HG03175 (cell line): ENCODE measurements around the gene MYBPH.

Experiments used
- ATAC-seq: cut with Tn5 transposase; IDR thresholded peaks from one replicate; pipeline ENCODE4 v1.9.1; 2021; ENCODE audit warnings: mild to moderate bottlenecking, moderate library complexity; ENCODE audit not compliant: unreplicated experiment

MYBPH gene

DNA sequence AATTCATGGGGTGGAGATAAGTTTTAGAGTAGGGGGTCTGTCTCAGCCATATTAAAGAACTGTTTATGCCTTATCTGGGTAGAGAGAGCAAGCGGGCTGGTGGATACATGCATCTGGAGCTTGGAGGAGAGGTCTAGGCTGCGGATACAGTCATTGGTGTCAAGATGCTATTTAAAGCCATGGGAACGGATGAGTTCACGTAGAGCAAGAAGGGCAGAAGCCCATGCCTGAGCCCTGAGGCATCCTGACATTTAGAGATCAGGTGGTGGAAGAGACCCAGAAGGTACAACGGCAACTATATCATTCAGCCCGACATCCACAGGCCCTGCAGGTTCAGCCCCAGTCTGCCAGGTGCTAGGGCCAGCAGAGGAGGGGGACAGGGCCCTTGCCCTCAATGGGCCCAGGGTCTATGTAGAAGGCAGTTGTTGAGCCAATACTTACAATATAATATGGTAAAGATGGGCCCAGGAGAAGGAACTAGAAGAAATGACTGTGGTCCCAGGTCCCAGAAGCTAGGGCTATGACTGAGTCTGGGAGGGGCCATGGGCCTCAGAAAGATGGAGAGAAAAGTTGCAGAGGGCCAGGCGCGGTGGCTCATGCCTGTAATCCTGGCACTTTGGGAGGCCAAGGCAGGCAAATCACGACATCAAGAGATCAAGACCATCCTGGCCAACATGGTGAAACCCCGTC, 26.0 kb upstream of the MYBPH start:
- ATAC-seq, result no peak

DNA sequence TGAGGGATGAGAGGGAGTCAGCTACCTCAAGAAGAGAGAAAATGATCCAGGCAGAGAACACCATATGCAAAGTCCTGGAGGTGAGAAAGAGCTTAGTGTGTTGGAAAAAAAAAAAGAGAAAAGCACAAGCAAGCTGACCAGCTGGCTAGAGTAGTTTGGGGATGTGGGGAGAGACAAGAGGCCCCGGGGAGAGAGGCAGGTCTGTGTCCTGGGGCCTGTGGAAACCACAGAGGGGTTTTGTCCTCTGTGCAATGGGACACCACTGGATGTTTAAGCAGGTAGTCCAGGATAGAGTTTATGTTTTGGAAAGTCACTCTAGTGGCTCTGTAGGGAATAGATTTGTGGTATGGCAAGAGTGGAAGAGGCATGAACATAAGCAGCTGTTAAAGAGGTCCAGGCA, 25.3 kb upstream of the MYBPH start:
- no peak for ATAC-seq

DNA sequence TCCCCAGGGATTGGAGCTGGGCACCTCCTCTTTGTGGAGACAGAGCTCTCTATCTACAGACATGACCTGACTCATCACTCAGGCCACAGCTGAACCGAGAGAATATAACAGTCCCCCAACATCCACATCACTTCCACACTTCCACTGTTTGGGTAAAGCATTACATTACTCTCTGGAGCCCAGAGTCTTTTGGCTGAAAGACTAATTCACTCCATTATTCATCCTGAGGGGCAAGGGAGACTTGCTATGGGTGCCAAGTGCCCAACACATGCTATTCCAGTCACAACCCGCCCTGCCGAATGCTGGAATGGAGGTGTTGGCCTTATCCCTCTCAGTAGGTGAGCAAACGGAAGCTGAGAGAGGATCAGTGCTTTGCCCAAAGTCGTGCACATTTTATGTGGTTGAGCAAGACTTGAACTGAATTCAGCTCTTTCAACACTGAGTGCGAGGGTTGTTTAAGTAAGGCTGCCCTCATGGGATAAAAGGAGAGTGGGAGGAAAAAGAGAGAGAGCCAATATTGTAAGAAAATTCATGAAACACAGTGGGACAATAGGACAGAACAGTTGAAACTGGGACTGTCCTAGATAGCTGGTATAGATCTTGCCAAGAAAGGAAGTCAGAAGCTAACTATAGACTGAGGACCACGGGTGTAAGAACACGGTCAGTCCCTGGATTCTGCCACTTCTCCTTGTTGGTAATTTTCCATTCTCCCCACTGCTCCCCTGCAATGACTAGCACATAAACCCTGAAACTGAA, 24.4 kb upstream of the MYBPH start:
- ATAC-seq, result no peak

DNA sequence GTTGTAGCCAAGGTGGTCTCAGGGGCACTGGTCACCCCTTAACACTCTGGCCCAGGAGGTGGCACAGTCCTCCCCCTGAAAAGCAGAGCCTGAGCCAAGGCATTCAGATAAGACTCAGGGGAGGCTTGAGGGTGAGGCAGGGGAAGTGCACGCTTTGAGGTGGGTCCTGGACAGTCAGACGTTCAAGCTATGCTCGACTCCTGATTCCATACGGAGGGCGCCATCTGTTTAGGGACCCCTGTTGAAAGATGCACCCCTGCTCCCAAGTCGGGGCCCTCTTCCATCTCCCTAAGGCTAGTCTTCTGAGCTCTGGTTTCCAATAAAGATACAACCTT, 23.8 kb upstream of the MYBPH start:
- no peak for ATAC-seq

DNA sequence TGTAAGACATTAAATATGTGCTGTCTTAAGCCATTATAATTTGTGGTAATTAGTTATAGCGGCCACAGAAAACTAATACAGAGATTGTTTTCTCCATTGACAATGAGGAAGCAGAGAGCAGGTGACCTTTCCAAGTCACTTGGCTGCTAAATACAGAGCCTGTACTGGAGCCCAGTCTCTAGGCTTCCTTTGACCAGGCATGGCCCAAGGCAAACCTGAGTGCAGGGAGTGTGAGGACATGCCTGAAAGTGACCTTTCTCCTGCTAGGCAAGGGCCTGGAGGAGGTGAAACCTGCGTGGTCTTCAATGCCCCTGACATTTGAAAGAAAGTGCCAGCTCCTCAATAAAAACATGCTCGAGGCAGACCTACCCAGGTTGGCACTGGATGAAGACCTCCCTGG, 23.4 kb upstream of the MYBPH start:
- ATAC-seq, result no peak

DNA sequence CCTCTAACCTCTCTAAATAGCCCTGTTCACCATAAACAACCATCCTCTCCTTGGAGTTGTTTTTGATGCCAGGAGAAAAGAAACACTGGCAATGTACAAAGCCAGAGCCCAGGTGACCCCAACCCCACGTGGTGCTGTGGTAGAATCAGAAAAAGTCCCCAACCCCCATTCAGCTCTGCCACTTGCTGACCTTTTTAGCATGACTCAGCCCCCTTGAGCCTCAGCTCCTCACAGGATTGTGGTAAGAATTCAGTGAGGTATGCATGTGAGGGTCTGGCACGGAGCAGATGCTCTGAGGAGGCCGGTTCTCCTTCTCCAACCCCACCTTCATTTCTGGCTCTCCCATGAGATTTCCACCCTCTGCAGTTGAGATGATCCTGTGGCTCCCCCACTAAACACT, 22.0 kb upstream of the MYBPH start:
- ATAC-seq, result no peak

DNA sequence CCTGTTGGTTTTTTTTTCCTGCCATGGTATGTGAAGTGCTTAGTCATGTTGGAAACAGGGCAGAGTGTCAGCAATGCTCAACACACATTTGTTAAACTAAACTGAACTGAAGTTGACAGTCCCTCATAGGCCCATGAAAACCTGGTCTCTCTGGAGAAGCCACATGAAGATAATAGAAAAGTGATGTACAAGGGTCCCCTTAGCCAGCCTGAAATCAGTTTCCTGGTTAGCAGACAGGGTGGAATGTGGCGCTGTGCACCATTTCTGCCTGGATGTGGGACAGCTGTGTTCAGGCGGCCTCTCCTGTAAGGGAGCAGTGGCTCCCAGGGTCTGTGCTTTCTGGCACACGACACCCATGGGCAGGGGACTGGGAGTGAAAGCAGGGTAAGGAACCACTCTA, 20.7 kb upstream of the MYBPH start:
- ATAC-seq, result no peak

DNA sequence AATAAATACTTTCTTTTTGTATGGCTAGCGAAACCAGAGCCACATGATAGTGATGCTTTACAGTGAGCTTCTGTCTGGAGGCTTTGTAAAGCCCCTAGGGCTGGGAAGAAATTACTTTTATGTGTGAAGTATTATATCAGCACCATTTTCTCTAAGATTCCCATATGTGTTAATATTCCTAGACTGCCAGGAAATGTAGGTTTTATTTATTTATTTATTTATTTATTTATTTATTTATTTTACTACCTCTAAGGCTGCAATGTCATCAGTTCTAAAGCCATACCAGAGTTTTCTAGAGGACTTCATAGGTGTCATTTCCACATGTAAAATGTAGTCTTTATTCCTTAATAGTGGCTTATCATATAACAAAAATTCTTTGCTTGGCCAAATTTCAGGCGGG, 15.3 kb upstream of the MYBPH start:
- ATAC-seq, result no peak

DNA sequence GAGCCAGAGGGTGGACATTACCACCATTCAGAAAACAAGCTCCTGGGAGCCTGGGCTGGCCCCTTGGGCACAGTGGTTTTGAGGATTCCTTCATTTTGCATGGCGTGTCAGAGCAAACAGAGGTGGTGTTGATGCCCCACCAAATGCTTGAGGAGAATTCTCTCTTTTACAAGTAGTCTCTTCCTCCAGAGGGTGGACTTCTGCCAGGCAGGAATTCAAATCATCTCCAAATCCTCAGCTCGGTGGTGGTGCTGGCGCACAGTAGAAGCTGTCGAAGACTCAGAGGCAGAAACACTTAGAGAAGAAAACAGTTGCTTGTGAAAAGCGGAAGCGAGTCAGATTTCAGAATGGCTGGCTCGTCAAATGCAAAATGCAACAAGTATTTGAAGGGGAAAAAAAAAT, 14.3 kb upstream of the MYBPH start:
- ATAC-seq, result no peak

DNA sequence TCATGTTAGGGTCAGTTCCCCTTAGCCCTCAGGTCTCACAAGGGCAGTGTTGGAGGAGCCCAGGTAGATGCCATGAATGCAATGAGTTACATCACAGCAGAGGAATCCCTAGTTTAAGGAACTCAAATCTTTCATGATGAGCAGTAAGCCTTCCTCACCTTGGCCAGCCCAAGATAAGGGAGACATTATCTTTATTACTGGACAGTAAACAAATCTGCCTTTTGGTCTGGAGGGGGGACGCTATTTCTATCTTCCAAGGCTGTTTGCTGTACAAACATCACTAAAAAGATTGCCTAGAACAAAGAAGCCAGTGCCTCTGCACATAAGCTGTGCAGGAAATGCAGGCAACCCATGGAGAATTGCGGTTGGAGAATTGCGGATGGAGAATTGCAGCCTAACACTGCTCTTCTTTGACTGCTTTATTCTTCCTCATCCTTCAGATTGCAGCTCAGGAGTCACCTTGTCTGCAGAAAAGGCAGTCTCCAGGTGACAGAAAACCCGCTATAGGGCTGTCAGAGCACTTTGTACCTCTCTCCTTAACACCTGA, 13.1 kb upstream of the MYBPH start:
- ATAC-seq, result no peak

DNA sequence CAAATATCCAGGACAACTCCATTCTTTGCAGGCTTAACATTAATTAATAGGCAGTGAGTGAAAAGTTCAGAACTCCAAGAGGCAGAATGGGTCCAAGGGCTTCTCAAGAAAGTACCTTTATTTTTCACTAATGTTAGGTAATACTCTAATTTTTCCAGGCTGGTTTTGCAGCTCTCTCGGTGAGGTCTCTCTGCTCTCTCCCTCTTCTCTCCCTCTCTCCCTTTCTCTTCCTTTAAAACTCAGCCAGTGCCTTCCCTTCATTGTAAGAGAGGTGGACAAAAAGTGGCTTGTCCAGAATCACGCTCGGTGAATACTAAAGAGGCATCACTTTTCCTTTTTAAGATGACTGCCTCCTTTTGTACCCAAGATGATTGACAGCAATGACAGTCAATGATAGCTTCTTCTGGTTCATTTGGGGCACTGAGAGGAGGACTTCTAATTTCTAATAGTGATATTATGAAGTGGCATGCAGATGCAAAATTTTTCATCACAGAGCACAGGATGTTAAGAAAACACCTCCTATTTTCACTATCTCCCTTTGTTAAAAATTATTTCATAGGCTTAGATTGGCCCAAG, 12.2 kb upstream of the MYBPH start:
- ATAC-seq, result no peak

DNA sequence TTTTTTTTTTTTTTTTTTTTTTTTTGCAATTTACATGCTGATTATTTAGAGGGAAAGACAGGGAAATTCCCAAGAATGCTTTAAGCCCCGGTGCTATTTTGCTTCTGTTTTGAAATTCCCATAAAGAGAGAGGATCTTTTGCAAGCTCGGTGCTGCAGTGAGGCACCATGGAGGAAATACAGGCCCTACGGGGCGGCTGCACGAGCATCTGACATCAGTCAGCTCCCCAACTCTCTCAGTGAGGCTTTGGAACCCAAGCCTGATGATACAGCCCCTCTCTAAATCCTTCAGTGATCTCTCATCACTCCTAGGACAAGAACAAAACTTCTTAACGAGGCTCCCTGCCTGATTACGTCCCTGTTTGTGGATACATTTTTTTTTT, 11.7 kb upstream of the MYBPH start:
- no peak for ATAC-seq

DNA sequence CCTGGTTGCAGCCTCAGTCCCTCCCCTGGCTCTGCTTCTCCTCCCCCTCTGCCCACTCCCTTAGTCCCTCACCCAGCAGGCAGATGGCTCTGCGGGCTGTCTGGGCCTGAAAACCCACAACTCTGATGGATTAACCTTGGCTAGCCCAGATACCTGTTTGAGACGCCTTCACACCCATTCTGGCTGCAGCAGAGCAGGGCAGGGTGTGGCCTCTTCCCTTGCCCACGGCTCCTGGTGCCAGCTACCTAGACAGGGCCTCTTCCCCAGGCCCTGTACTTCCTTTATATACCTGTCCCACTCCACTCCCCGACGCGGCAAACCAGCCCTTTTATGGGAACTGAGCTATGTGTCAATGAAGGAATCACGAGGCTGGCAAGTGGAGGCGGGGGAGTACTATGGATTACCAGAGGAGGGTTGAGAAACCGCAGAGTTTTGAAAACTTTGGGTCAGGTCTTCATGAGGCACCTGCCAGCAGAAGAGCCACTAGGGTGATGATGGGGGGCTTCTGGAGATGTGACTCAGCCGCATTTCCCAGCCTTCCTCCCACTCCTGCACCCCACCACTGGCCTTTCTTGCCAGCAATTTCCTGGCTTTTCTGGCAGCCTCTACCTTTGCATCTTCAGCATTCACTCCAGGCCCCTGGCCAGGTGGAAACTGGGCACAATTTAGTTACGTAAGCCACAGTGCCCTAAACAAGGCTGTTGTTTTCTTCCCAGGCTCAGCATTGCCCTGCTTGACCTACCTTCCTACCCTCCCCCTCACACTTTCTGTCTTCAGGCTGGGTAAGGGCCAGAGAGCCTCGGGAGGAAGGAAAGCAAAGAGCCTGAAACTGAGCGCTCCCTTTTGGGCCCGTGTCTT, 11.0 kb upstream of the MYBPH start, which contains the start of gene CHI3L1:
Gene CHI3L1 (minus strand): TSS at position 259 of the 858 bp plus-strand sequence. CDS start 81 bp downstream, at position 178.
- ATAC-seq, result no peak

DNA sequence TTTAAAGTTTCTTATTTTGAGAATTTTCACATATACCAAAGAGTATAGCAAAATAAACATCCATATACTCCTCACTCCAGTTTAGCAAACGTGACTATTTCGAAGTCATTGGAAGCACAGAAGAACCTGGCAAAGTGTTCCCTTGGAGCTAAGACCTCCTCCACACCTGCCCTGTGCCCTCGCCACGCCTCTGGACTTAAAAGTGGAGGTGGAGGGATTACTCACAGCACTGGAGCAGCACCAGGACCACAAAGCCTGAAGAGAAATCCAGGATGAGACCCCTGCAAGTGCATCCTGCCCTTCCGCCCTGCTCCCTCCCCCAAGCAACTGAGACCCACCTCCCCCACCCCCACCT, 10.4 kb upstream of the MYBPH start:
- no peak for ATAC-seq

DNA sequence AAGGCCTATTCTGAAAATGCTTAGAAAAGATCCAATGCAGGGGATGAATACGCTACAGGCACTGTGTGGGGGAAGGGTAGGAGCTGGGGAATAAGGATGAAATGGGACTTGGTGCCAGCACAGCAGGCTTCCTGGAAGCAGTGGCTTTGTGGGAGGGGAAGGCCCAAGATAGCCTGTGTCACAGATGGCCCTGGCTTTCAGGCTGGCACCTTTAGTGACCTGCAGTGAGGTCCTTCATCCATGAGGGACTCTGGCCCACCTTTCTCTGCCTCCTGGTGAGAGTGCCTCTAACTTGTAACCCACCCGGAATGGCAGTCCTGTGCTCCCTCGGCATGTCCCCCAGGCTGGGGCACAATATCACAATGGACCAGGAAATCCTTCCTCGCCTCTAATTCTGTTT, 10.0 kb upstream of the MYBPH start:
- ATAC-seq, result no peak

DNA sequence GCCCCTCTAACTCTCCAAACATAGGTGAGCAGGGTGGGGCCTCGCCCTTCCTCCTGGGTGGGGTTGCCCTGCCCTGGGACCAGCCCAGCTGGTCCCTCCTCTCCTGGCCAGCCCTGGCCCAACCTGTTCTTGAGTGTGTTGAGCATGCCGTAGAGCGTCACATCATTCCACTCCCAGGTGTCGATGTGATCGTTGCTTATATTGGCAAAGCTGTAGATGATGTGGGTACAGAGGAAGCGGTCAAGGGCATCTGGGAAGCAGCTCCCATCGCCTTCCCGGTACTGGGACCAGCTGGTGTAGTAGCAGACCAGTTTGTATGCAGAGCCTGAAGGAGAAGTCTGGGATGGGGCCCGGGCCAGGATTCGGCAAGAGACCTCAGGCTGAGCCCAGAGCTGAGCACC, 9.4 kb upstream of the MYBPH start:
- ATAC-seq, result no peak

DNA sequence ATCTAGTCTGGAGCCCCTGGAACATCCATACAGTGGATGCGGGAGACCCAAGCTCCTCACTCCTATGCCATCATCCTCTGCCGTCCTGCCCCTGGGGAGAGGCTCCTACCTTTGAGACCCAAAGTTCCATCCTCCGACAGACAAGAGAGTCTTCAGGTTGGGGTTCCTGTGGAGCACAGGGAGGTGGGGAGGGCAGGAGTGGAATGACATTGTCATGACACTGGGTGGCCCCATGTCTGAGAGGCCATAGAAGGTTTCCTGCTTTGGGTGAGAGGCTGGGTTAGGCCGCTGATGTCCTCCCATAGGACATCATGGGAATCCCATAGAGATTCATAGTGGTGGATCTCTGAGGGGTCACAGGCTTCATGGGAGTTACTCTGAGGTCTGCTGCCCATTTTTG, 8.8 kb upstream of the MYBPH start:
- no peak for ATAC-seq

DNA sequence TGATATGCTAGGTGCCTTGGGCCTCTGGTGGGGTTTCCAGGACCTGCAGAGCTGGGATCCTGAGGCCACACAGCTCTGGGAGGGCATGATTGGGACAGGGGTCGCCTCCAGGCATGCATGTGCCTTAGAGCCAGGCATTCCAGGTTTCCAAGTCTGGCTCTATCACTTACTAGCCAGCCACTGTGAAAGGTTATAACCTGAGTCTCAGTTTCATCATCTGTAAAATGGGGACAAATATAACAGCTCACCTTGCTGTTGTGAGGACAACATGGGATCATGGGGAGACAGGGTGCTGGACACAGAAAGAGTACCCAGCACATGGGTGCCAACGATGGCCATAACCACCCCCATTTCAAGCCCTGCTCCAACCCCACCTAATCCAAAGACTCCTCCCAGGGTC, 8.2 kb upstream of the MYBPH start:
- ATAC-seq, result no peak

DNA sequence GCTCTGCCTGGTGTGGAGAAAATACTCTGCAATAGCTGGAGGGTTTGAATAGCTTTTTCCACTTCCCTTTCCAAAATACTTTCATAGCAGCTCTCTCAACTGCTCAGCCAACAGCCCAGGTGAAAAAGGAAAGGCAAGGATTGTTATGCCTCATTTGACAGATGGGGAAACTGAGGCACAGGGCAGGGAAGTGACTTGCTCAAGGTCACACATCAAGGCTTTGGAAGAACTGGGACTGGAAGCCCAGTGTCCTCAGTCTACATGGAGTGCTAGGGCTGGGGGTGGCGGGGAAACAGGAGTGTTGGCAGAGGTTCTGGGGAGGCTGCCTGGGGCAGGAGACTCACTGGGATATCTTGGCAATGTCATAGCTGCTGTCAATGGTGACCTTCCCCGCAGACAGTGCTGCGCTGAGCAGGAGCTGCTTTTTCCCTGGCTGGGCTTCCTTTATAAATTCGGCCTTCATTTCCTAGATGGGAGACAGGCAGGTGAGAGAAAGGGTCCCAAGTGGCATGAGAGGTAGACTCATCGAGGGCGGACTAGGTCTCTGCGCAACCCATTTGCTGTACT, 6.8 kb upstream of the MYBPH start:
- no peak for ATAC-seq

DNA sequence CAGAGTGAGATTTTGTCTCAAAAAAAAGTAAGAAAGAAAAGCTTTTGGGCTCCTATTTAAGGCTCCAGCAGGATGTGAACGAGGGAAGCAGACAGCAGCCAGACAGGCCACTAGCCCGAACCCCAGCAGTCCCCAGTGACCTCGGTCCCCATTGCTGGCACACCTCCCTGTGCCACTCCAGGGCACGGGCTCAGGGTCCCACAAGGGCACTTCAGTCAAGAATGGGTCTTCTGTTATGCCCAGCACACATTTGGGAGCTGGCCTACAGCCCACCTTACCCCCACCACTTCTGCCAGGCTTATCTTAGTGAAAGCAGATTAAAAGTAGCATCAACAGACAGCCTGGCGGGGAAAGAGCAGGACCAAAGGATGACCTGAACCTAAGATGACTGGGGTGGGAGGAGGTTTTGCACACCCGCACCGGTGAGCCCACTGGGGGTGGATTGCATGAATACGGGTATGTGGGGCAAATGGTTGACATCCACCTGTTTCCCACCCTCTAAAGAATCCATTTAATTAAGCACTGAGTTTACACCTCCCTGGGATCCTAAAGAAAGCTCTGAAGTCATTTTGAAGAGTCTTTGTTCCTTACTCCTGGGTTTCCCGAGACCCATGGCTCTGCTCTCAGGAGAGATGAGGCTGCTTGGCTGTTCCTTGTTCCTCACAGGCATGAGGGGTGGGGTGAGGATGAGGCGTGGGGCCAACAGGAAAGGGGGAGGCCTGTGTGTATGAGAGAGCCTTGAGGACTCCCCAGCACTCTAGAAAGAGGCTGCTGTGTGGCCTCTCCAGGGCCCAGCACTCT, 6.2 kb upstream of the MYBPH start:
- ATAC-seq, result no peak
